ENCODE measurements around the gene LGALSL. TPM values are rescaled to one million over a fixed set of nuclear protein-coding genes. Genes with fewer than 3 reads are reported as not detected.

LGALSL gene
- total and polyA plus RNA-seq, 2 of the 13 experiments (the other 11 are each of a cell fraction or from before 2014, with no cell fraction given) = 15.4 to 20.0 TPM

DNA sequence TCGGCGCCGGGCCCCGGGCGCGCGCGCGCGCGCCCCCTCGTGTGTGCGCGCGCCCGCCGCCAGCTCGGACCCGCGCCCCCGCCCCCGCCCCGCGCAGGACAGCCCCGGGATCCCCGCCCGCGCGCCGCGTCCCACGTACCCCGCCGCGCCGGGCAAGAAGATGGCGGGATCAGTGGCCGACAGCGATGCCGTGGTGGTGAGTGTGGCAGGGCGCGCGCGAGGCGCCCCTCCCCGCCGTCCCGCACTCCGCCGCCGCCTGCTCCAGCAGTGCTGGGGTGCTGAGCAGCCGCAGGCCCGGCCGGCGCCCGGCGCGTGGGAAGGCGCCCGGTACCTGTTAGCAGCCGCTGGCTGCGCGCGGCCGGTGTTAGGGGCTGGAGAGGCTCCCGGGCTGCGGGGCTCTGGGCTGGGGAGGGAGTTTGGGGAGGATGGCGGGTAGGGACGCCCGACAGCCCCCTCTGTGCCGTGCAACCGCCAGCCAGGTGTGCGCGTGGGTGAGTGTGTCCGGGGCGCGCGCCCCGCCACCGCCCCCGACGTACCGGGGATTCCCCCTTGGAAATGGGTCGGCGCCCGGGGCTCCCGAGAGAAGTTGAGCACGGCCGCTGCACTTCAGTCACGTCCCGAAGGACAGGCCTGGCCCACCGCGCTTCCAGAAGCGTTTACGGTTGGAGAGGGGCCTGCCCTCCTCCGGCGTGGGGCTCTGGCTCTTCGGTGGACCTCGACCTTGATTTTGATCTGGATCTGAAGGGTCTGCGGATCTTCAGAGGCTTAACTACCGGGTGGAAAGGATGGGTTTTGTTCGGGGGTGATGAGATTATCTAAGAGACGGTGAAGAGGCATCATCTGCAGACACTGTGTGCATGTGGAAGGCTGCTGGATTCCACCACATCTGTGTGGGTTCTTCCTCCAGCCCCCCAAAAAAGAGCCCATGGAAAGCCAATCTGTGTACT lies 697 bp downstream of the LGALSL start (continued):
- TF ChIP-seq, protein P1, sequence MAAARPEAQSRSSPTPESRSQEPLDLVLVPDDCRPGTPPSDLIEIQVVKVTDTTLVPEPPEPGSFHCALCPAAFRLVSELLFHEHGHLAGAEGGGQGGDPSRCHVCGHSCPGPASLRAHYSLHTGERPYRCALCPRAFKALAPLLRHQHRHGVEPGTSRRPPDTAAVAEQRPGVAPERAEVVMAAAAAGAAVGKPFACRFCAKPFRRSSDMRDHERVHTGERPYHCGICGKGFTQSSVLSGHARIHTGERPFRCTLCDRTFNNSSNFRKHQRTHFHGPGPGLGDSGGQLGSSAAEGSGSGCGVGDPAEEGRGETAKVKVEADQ (CRISPR knock-in tag; IDR thresholded peaks at IDR 0.05; ENCODE audit: borderline replicate concordance) = 0 out of 2 replicates have a peak, but pooled peaks have one; percentile 76
- TF ChIP-seq SKI (IDR thresholded peaks at IDR 0.05; ENCODE audit: partially characterized antibody) (no peak), ZNF75D (CRISPR knock-in tag; IDR thresholded peaks at IDR 0.05; ENCODE audit: borderline replicate concordance) (no peak), SIN3B (IDR thresholded peaks at IDR 0.05; ENCODE audit: low read length) (no peak), MAF1 (CRISPR knock-in tag; IDR thresholded peaks at IDR 0.05; ENCODE audit: borderline replicate concordance) (no peak), SIX4 (CRISPR knock-in tag; IDR thresholded peaks at IDR 0.05) (no peak), ZNF850 (CRISPR knock-in tag; conservative IDR thresholded peaks at IDR 0.05) (no peak), EED (CRISPR knock-in tag; IDR thresholded peaks at IDR 0.05) (0 out of 2 replicates have a peak, but pooled peaks have one; percentile 29), KLF13 (CRISPR knock-in tag; IDR thresholded peaks at IDR 0.05) (peak; percentile 78; the same call in 1 of the 2 replicates)
- TF ChIP-seq, protein P2, sequence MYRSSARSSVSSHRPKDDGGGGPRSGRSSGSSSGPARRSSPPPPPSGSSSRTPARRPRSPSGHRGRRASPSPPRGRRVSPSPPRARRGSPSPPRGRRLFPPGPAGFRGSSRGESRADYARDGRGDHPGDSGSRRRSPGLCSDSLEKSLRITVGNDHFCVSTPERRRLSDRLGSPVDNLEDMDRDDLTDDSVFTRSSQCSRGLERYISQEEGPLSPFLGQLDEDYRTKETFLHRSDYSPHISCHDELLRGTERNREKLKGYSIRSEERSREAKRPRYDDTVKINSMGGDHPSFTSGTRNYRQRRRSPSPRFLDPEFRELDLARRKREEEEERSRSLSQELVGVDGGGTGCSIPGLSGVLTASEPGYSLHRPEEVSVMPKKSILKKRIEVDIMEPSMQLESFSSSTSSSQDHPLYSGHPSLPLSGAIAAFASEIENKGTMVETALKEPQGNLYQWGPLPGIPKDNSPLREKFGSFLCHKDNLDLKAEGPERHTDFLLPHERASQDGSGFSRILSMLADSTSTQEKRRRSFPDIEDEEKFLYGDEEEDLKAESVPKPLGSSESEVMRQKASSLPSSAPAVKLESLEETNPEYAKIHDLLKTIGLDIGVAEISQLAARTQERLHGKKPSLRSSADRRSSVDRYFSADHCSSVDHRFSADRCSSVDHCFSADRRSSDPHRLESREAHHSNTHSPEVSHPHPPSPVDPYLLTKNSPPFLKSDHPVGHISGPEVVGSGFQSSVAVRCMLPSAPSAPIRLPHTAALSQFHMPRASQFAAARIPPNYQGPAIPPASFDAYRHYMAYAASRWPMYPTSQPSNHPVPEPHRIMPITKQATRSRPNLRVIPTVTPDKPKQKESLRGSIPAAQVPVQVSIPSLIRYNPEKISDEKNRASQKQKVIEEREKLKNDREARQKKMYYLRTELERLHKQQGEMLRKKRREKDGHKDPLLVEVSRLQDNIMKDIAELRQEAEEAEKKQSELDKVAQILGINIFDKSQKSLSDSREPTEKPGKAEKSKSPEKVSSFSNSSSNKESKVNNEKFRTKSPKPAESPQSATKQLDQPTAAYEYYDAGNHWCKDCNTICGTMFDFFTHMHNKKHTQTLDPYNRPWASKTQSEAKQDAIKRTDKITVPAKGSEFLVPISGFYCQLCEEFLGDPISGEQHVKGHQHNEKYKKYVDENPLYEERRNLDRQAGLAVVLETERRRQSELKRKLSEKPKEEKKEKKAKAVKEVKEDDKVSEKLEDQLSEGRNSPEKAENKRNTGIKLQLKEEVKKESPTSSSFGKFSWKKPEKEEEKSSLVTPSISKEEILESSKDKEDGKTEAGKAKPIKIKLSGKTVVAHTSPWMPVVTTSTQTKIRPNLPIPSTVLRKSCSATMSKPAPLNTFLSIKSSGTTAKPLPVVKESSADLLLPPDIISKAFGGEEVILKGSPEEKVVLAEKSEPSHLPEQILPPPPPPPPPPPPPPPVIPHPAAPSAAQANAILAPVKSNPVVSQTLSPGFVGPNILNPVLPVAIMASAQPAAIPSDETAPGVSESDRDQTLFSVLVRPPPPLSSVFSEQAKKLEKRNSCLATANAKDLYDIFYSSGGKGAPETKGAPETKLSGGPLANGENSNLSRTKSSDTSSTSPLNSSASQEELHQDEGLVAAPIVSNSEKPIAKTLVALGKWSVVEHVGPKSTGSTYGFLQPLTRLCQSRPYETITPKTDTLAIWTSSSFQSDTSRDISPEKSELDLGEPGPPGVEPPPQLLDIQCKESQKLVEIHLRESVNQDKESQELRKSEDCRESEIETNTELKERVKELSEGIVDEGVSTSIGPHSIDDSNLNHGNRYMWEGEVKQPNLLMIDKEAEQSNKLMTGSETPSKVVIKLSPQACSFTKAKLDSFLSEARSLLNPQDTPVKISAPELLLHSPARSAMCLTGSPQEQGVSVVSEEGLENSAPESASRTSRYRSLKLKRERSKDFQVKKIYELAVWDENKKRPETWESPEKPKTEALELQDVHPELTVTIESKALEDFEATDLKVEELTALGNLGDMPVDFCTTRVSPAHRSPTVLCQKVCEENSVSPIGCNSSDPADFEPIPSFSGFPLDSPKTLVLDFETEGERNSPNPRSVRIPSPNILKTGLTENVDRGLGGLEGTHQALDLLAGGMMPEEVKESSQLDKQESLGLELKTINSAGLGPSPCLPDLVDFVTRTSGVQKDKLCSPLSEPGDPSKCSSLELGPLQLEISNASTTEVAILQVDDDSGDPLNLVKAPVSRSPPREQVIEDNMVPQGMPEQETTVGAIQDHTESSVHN (CRISPR knock-in tag; IDR thresholded peaks at IDR 0.05) = no peak
- TF ChIP-seq, protein P3, sequence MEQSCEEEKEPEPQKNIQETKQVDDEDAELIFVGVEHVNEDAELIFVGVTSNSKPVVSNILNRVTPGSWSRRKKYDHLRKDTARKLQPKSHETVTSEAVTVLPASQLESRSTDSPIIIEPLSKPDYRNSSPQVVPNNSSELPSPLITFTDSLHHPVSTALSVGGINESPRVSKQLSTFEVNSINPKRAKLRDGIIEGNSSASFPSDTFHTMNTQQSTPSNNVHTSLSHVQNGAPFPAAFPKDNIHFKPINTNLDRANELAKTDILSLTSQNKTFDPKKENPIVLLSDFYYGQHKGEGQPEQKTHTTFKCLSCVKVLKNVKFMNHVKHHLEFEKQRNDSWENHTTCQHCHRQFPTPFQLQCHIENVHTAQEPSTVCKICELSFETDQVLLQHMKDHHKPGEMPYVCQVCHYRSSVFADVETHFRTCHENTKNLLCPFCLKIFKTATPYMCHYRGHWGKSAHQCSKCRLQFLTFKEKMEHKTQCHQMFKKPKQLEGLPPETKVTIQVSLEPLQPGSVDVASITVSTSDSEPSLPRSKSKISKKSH (CRISPR knock-in tag; IDR thresholded peaks at IDR 0.05; ENCODE audit: borderline replicate concordance) = peak; percentile 84
- TF ChIP-seq, protein P4, sequence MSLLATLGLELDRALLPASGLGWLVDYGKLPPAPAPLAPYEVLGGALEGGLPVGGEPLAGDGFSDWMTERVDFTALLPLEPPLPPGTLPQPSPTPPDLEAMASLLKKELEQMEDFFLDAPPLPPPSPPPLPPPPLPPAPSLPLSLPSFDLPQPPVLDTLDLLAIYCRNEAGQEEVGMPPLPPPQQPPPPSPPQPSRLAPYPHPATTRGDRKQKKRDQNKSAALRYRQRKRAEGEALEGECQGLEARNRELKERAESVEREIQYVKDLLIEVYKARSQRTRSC (CRISPR knock-in tag; IDR thresholded peaks at IDR 0.05; ENCODE audit: low read depth) = no peak
- TF ChIP-seq, protein P5, sequence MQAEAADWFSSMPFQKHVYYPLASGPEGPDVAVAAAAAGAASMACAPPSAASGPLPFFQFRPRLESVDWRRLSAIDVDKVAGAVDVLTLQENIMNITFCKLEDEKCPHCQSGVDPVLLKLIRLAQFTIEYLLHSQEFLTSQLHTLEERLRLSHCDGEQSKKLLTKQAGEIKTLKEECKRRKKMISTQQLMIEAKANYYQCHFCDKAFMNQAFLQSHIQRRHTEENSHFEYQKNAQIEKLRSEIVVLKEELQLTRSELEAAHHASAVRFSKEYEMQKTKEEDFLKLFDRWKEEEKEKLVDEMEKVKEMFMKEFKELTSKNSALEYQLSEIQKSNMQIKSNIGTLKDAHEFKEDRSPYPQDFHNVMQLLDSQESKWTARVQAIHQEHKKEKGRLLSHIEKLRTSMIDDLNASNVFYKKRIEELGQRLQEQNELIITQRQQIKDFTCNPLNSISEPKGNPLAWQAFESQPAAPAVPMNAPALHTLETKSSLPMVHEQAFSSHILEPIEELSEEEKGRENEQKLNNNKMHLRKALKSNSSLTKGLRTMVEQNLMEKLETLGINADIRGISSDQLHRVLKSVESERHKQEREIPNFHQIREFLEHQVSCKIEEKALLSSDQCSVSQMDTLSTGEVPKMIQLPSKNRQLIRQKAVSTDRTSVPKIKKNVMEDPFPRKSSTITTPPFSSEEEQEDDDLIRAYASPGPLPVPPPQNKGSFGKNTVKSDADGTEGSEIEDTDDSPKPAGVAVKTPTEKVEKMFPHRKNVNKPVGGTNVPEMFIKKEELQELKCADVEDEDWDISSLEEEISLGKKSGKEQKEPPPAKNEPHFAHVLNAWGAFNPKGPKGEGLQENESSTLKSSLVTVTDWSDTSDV (CRISPR knock-in tag; IDR thresholded peaks at IDR 0.05) = 0 out of 2 replicates have a peak, but pooled peaks have one; percentile 13
